HEK293 (cell line): ENCODE results near the gene MRPS10.
A peak's percentile ranks its signal among the peaks of the same experiment; 100 is the strongest.

Experiments used
- CTCF ChIA-PET: fragments of 350-600 bp; formaldehyde crosslinking; extraction: SDS; loops from one replicate; lab custom pipeline; 2021; ENCODE audit warnings: antibody characterized with exemption; lab: Yijun Ruan, JAX
- POLR2A ChIA-PET: fragments of 300-600 bp; formaldehyde crosslinking; extraction: SDS; loops from one replicate; lab custom pipeline; 2020; ENCODE audit warnings: antibody characterized with exemption, inconsistent platforms; lab: Yijun Ruan, JAX
- H3K27ac ChIP-seq: fragments of 200-500 bp; sonication (Bioruptor generic); 2 replicates; pipeline ENCODE4 v1.5.1; 2014; ENCODE audit warnings: low read depth, low read length, control low read depth, inconsistent platforms; ENCODE audit errors: extremely low read depth
- H3K36me3 ChIP-seq, 2 experiments: fragments of 200-500 bp in 1 of 2; sonication (Bioruptor generic) in 1 of 2; 1 replicate in 1 of 2; 2 replicates in 1 of 2; pipeline ENCODE4 v1.5.1; 2014 to 2017; ENCODE audit warnings: inconsistent platforms in 2 of 2, low read length in 2 of 2; ENCODE audit not compliant: control insufficient read depth in 2 of 2, insufficient read depth in 1 of 2
- H3K4me1 ChIP-seq: fragments of 200-500 bp; sonication (Bioruptor generic); 2 replicates; pipeline ENCODE4 v1.5.1; 2014; ENCODE audit warnings: mild to moderate bottlenecking, low read length, inconsistent platforms; ENCODE audit not compliant: control insufficient read depth, insufficient read depth
- H3K4me3 ChIP-seq: 2 replicates; pipeline ENCODE4 v1.5.1; 2011; ENCODE audit warnings: low read depth, mild to moderate bottlenecking, control low read depth, low read length, moderate library complexity
- H3K9me3 ChIP-seq: fragments of 200-500 bp; sonication (Bioruptor generic); 2 replicates; pipeline ENCODE4 v1.5.1; 2014; ENCODE audit warnings: low read depth, low read length, inconsistent platforms; ENCODE audit not compliant: control insufficient read depth, insufficient read depth
- CTCF ChIP-seq: fragments of 450-650 bp; formaldehyde crosslinking; IDR thresholded peaks from 2 replicates; pipeline ENCODE4 v1.5.1; 2016; ENCODE audit warnings: missing biosample characterization, missing genetic modification characterization
- EGR2 ChIP-seq: fragments of 450-650 bp; formaldehyde crosslinking; IDR thresholded peaks from 2 replicates; pipeline ENCODE4 v1.5.1; 2016; ENCODE audit warnings: low read depth, missing biosample characterization, missing genetic modification characterization
- FEZF1 ChIP-seq: fragments of 450-650 bp; formaldehyde crosslinking; IDR thresholded peaks from 2 replicates; pipeline ENCODE4 v1.5.1; 2016; ENCODE audit warnings: missing biosample characterization, missing genetic modification characterization
- GLI4 ChIP-seq: fragments of 450-650 bp; formaldehyde crosslinking; IDR thresholded peaks from 2 replicates; pipeline ENCODE4 v1.5.1; 2016; ENCODE audit warnings: missing biosample characterization, missing genetic modification characterization
- ZBTB17 ChIP-seq: fragments of 450-650 bp; formaldehyde crosslinking; IDR thresholded peaks from 2 replicates; pipeline ENCODE4 v1.5.1; 2016; ENCODE audit warnings: missing biosample characterization, missing genetic modification characterization
- ZFHX2 ChIP-seq: fragments of 450-650 bp; formaldehyde crosslinking; conservative IDR thresholded peaks from 2 replicates; pipeline ENCODE4 v1.5.1; 2016; ENCODE audit warnings: missing biosample characterization, missing genetic modification characterization
- ZIC2 ChIP-seq: fragments of 450-650 bp; formaldehyde crosslinking; IDR thresholded peaks from 2 replicates; pipeline ENCODE4 v1.5.1; 2016; ENCODE audit warnings: missing biosample characterization, missing genetic modification characterization
- ZNF10 ChIP-seq: fragments of 450-650 bp; formaldehyde crosslinking; IDR thresholded peaks from 2 replicates; pipeline ENCODE4 v1.5.1; 2017; ENCODE audit warnings: missing biosample characterization, missing genetic modification characterization
- ZNF114 ChIP-seq: fragments of 450-650 bp; formaldehyde crosslinking; IDR thresholded peaks from 2 replicates; pipeline ENCODE4 v1.5.0; 2017; ENCODE audit warnings: missing biosample characterization, missing genetic modification characterization
- ZNF266 ChIP-seq: fragments of 450-650 bp; formaldehyde crosslinking; IDR thresholded peaks from 2 replicates; pipeline ENCODE4 v1.5.1; 2016; ENCODE audit warnings: missing biosample characterization, missing genetic modification characterization, low read depth
- ZNF324 ChIP-seq: fragments of 450-650 bp; formaldehyde crosslinking; IDR thresholded peaks from 2 replicates; pipeline ENCODE4 v1.5.1; 2016; ENCODE audit warnings: missing biosample characterization, missing genetic modification characterization
- ZNF354C ChIP-seq: fragments of 450-650 bp; formaldehyde crosslinking; IDR thresholded peaks from 2 replicates; pipeline ENCODE4 v1.5.1; 2016; ENCODE audit warnings: missing biosample characterization, missing genetic modification characterization, low read depth, borderline replicate concordance
- ZNF366 ChIP-seq: fragments of 450-650 bp; formaldehyde crosslinking; conservative IDR thresholded peaks from 2 replicates; pipeline ENCODE4 v1.5.1; 2016; ENCODE audit warnings: missing biosample characterization, missing genetic modification characterization
- ZNF391 ChIP-seq: fragments of 450-650 bp; formaldehyde crosslinking; IDR thresholded peaks from 2 replicates; pipeline ENCODE4 v1.5.1; 2016; ENCODE audit warnings: low read depth, missing biosample characterization, missing genetic modification characterization, borderline replicate concordance
- ZNF549 ChIP-seq: fragments of 450-650 bp; IDR thresholded peaks from 2 replicates; pipeline ENCODE4 v1.5.1; 2018; ENCODE audit warnings: missing biosample characterization, missing genetic modification characterization, mild to moderate bottlenecking, inconsistent platforms, moderate library complexity
- ZNF629 ChIP-seq: fragments of 450-650 bp; formaldehyde crosslinking; IDR thresholded peaks from 2 replicates; pipeline ENCODE4 v1.5.1; 2017; ENCODE audit warnings: missing biosample characterization, missing genetic modification characterization
- ZNF654 ChIP-seq: fragments of 450-650 bp; formaldehyde crosslinking; IDR thresholded peaks from 2 replicates; pipeline ENCODE4 v1.5.1; 2016; ENCODE audit warnings: low read depth, missing biosample characterization, missing genetic modification characterization
- TF ChIP-seq, protein P1 (sequence below): fragments of 450-650 bp; formaldehyde crosslinking; IDR thresholded peaks from 2 replicates; pipeline ENCODE4 v1.5.1; 2016; ENCODE audit warnings: missing biosample characterization, missing genetic modification characterization

MRPS10 gene

DNA sequence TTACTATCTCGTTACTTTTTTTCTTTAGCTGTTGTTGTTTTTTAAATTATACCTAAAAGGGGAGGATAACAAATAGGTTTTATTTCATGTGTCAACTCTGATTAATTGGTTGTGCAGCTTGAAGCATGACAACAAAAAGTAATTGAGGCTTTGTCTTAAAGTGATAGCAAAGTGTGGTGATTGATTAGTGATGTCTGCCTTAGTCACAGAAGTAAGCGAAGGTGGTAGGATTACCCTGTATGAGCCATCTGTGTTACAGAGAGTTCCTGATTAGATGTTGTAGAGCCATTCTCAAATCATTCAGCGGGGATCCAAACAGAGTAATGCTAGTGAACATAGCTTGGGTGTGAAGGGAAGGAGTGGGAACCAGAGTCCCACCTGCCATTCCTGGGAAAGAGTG lies 14.4 kb upstream of the MRPS10 start:
- CTCF ChIA-PET, result interaction anchor here (0.8 to 1.5 kb wide), 4 partner anchors 11 to 74 kb away, joined by 3 to 8 read pairs (median 4); no protein-coding TSS in a partner anchor
- H3K4me1 ChIP-seq, result peaks cover 2% of the 10 kb centered on the region
- no peak overlapping the region for H3K4me3 ChIP-seq
- H3K36me3 ChIP-seq, result peaks cover 0 to 3% of the 10 kb centered on the region in 2 experiments; a peak in 1 of 3 replicates
- H3K27ac ChIP-seq, result no peak overlapping the region
- H3K9me3 ChIP-seq, result no peaks in the 10 kb centered on the region
- POLR2A ChIA-PET, result no interaction called here
- TF ChIP-seq ZBTB17 (tag by site-specific recombination) (peak; percentile 84), ZNF324 (tag by site-specific recombination) (no peak), ZNF114 (tag by site-specific recombination) (no peak), ZNF366 (no peak), ZNF266 (tag by site-specific recombination) (no peak)

DNA sequence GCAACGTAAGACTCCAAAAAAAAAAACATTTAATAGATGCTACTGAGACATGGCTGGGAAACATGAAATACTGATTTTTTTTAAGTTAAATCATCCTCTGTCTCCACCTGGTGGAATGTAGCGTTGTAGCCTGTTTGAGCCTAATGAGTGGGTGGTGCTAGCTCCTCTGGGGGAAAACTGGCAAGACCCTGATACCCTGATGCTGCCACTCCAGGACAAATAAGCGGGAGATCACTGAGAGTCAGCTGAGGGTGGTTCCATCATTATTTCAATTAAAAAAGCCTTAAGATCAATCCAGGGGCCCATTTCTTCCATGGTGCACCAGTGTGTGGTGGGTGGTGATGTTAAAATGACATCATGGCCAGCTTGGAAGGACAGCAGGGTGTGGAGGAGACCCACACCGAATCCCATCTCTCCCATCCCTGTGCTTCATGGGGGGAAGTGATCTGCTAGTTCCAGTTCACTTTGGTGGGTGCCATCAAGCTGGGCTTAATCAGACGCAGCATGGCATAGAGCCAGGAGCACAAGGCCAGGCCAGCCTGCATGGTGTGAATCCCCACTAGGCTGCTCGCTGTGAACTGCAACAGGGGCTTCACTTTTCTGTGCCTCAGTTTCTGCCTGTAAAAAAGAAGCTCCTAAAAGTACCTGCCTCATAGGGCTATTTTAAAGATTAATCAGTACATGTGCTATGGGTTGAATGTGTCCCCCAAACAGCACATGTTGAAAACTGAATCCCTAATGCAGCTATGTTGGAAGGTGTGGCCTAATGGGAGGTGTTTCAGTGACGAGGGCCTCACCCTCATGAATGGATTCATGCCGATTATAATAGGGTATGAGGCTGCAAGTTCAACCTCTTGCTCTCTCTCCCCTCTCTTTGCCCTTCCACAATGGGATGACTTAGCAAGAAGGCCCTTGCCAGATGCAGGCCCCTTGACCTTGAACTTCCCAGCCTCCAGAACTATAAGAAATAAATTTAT lies 13.0 kb upstream of the MRPS10 start:
- peaks cover 0 to 3% of the 10 kb centered on the region in 2 experiments; a peak in 1 of 3 replicates for H3K36me3 ChIP-seq
- no peak overlapping the region for H3K27ac ChIP-seq
- peaks cover 14% of the 10 kb centered on the region for H3K4me1 ChIP-seq
- no peak overlapping the region for H3K4me3 ChIP-seq
- POLR2A ChIA-PET, result interaction anchor here (0.6 kb wide), 1 partner anchor 17 kb away, joined by 3 read pairs; no protein-coding TSS in a partner anchor
- TF ChIP-seq ZFHX2 (tag by site-specific recombination), result peak; percentile 70
- TF ChIP-seq ZNF629, result 0 out of 2 replicates have a peak, but pooled peaks have one; percentile 17
- TF ChIP-seq GLI4 (tag by site-specific recombination), result no peak
- TF ChIP-seq, protein P1, sequence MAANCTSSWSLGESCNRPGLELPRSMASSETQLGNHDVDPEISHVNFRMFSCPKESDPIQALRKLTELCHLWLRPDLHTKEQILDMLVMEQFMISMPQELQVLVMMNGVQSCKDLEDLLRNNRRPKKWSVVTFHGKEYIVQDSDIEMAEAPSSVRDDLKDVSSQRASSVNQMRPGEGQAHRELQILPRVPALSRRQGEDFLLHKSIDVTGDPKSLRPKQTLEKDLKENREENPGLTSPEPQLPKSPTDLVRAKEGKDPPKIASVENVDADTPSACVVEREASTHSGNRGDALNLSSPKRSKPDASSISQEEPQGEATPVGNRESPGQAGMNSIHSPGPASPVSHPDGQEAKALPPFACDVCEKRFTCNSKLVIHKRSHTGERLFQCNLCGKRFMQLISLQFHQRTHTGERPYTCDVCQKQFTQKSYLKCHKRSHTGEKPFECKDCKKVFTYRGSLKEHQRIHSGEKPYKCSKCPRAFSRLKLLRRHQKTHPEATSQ (tag by site-specific recombination), result no peak
- TF ChIP-seq EGR2 (tag by site-specific recombination), result peak; percentile 64
- 0 out of 2 replicates have a peak, but pooled peaks have one; percentile 24 for TF ChIP-seq ZNF10 (tag by site-specific recombination)
- peak; percentile 60; the same call in 1 of the 2 replicates for TF ChIP-seq CTCF (tag by site-specific recombination)
- no peak for TF ChIP-seq ZNF354C (tag by site-specific recombination)
- peak; percentile 71 for TF ChIP-seq ZIC2 (tag by site-specific recombination)
- no peak for TF ChIP-seq ZNF391 (tag by site-specific recombination)
- peak; percentile 70 for TF ChIP-seq ZNF654
- no peak for TF ChIP-seq ZNF366
- H3K9me3 ChIP-seq, result no peaks in the 10 kb centered on the region
- CTCF ChIA-PET, result interaction anchor here (0.6 to 2.4 kb wide), 27 partner anchors 9 to 446 kb away, joined by 3 to 28 read pairs (median 4); partner anchors contain the start of gene MRPS10

- no peak overlapping the region for H3K27ac ChIP-seq
- H3K4me3 ChIP-seq, result no peak overlapping the region
- TF ChIP-seq ZNF549 (tag by site-specific recombination) (no peak), FEZF1 (peak; percentile 41; the same call in 1 of the 2 replicates)
- H3K9me3 ChIP-seq, result no peaks in the 10 kb centered on the region
- H3K36me3 ChIP-seq, result peaks cover 0 to 3% of the 10 kb centered on the region in 2 experiments; a peak in 1 of 3 replicates
- ChIA-PET CTCF (interaction anchor here (0.6 to 2.4 kb wide), 24 partner anchors 12 to 319 kb away, joined by 3 to 28 read pairs (median 4); partner anchors contain the start of gene MRPS10), POLR2A (no interaction called here)
- H3K4me1 ChIP-seq, result peaks cover 16% of the 10 kb centered on the region
These were observed 12.0 kb upstream of the MRPS10 start for GRCh38 chr6:42229506-42230119.
